ENCODE data around the gene GDNF. TPM values are rescaled to one million over a fixed set of nuclear protein-coding genes. Genes with fewer than 3 reads are reported as not detected.
"Not testable (repeated sequence)": the region's sequence is repeated elsewhere in the genome, so short reads cannot be mapped to it uniquely, and the experiment has no call there.

GDNF gene
- total RNA-seq, 1 donor from 2014 or later, result 0.51 TPM

GRCh38 chr5:37799865-37800421, 39.9 kb downstream of the GDNF start:
- Mint-ChIP-seq H3K36me3 (ENCODE audit: unreplicated experiment) (peaks cover 10% of the 10 kb centered on the region), H3K4me1 (ENCODE audit: low read depth, unreplicated experiment) (no peaks in the 10 kb centered on the region), H3K27ac (ENCODE audit: unreplicated experiment) (no peak overlapping the region), H3K4me3 (ENCODE audit: unreplicated experiment) (no peak overlapping the region), H3K9me3 (ENCODE audit: unreplicated experiment) (peaks cover 3% of the 10 kb centered on the region), H3K27me3 (ENCODE audit: unreplicated experiment) (no peaks in the 10 kb centered on the region)
- no peak for TF ChIP-seq CTCF (IDR thresholded peaks at IDR 0.05; ENCODE audit: partially characterized antibody, unreplicated experiment)
- no peak for DNase-seq

- DNase-seq; H3K27ac Mint-ChIP-seq (ENCODE audit: unreplicated experiment); H3K4me1 Mint-ChIP-seq (ENCODE audit: low read depth, unreplicated experiment); H3K4me3 Mint-ChIP-seq (ENCODE audit: unreplicated experiment); H3K27me3 Mint-ChIP-seq (ENCODE audit: unreplicated experiment): not testable (repeated sequence)
- Mint-ChIP-seq H3K9me3 (ENCODE audit: unreplicated experiment) (peaks cover 10% of the 10 kb centered on the region), H3K36me3 (ENCODE audit: unreplicated experiment) (peaks cover 32% of the 10 kb centered on the region)
Measured at GRCh38 chr5:37796435-37796834, 43.4 kb downstream of the GDNF start.

- H3K4me3 Mint-ChIP-seq (ENCODE audit: unreplicated experiment); H3K27ac Mint-ChIP-seq (ENCODE audit: unreplicated experiment); DNase-seq; H3K27me3 Mint-ChIP-seq (ENCODE audit: unreplicated experiment): not testable (repeated sequence)
- Mint-ChIP-seq H3K4me1 (ENCODE audit: low read depth, unreplicated experiment) (peaks cover 10% of the 10 kb centered on the region), H3K36me3 (ENCODE audit: unreplicated experiment) (peaks cover 32% of the 10 kb centered on the region), H3K9me3 (ENCODE audit: unreplicated experiment) (peaks cover 10% of the 10 kb centered on the region)
Measured at GRCh38 chr5:37795292-37795691, 44.5 kb downstream of the GDNF start.

- DNase-seq, result no peak
- H3K36me3 Mint-ChIP-seq (ENCODE audit: unreplicated experiment), result peaks cover 28% of the 10 kb centered on the region
- TF ChIP-seq CTCF (IDR thresholded peaks at IDR 0.05; ENCODE audit: partially characterized antibody, unreplicated experiment), result no peak
- H3K27ac Mint-ChIP-seq (ENCODE audit: unreplicated experiment), result no peak overlapping the region
- peaks cover 10% of the 10 kb centered on the region for H3K9me3 Mint-ChIP-seq (ENCODE audit: unreplicated experiment)
- no peak overlapping the region for H3K4me3 Mint-ChIP-seq (ENCODE audit: unreplicated experiment)
- no peaks in the 10 kb centered on the region for H3K27me3 Mint-ChIP-seq (ENCODE audit: unreplicated experiment)
- H3K4me1 Mint-ChIP-seq (ENCODE audit: low read depth, unreplicated experiment), result peaks cover 10% of the 10 kb centered on the region
Measured at GRCh38 chr5:37792975-37793631, 46.7 kb downstream of the GDNF start.

GRCh38 chr5:37791321-37791720, 48.5 kb downstream of the GDNF start:
- peak overlapping the region; percentile 72 for H3K27ac Mint-ChIP-seq (ENCODE audit: unreplicated experiment)
- peaks cover 10% of the 10 kb centered on the region for H3K4me1 Mint-ChIP-seq (ENCODE audit: low read depth, unreplicated experiment)
- H3K4me3 Mint-ChIP-seq (ENCODE audit: unreplicated experiment), result no peak overlapping the region
- H3K27me3 Mint-ChIP-seq (ENCODE audit: unreplicated experiment), result no peaks in the 10 kb centered on the region
- H3K9me3 Mint-ChIP-seq (ENCODE audit: unreplicated experiment), result peaks cover 12% of the 10 kb centered on the region
- peaks cover 28% of the 10 kb centered on the region for H3K36me3 Mint-ChIP-seq (ENCODE audit: unreplicated experiment)
- no peak for DNase-seq
- TF ChIP-seq CTCF (IDR thresholded peaks at IDR 0.05; ENCODE audit: partially characterized antibody, unreplicated experiment), result no peak

GRCh38 chr5:37789991-37790390, 49.9 kb downstream of the GDNF start:
- Mint-ChIP-seq H3K9me3 (ENCODE audit: unreplicated experiment) (peaks cover 12% of the 10 kb centered on the region), H3K4me1 (ENCODE audit: low read depth, unreplicated experiment) (peaks cover 10% of the 10 kb centered on the region), H3K4me3 (ENCODE audit: unreplicated experiment) (no peak overlapping the region), H3K27me3 (ENCODE audit: unreplicated experiment) (no peaks in the 10 kb centered on the region), H3K27ac (ENCODE audit: unreplicated experiment) (no peak overlapping the region), H3K36me3 (ENCODE audit: unreplicated experiment) (peaks cover 25% of the 10 kb centered on the region)
- no peak for TF ChIP-seq CTCF (IDR thresholded peaks at IDR 0.05; ENCODE audit: partially characterized antibody, unreplicated experiment)
- no peak for DNase-seq

All from glutamatergic neuron (in vitro differentiated cells).